Measurements from ENCODE around the gene BRI3. TPM values are rescaled to one million over a fixed set of nuclear protein-coding genes. Genes with fewer than 3 reads are reported as not detected.

Gene BRI3
- total and polyA plus RNA-seq, 2 of the 8 experiments (the other 6 are each of a cell fraction or from before 2014, with no cell fraction given) = 77.5 to 93.4 TPM

DNA sequence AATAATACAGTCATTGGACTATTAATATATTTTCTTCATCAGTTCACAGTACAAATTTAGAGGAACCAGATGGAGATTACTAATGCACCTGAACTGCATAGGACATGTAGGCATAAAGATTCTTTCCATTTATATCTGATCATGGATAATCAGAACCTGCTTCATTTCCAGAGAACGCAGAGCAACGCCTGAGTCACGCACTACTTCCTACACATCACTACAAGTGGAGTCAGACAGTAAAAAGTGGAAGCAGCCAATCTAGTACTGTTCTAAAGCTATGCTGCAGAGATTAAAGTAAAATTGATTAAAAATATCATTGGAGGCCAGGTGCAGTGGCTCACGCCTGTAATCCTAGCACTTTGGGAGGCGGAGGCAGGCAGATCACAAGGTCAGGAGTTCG is 43.3 kb downstream of the BRI3 start:
- Histone ChIP-seq H3K4me1 (replicated peaks in 1 of 4; ENCODE audit: control insufficient read depth in 3 of 4, insufficient read depth in 4 of 4, low read length in 3 of 4) (peaks cover 4 to 17% (median 10%) of the 10 kb centered on the region in 4 experiments), H3K56ac (replicated peaks; ENCODE audit: insufficient read length, low read depth, low read length) (no peak overlapping the region), H3K79me1 (ENCODE audit: low read depth, low read length) (peaks cover 3% of the 10 kb centered on the region), H4K91ac (replicated peaks; ENCODE audit: insufficient read length, low read length) (no peak overlapping the region), H3K4ac (replicated peaks; ENCODE audit: insufficient read length, low read depth, low read length) (no peak overlapping the region), H3K9ac (replicated peaks in 1 of 4; ENCODE audit: extremely low read depth in 1 of 4, low read depth in 3 of 4, low read length in 3 of 4) (no peak overlapping the region), H3K36me3 (ENCODE audit: control insufficient read depth in 2 of 4, insufficient read depth in 4 of 4, low read length in 3 of 4) (no peaks in the 10 kb centered on the region), H2BK12ac (ENCODE audit: low read depth, low read length) (no peak overlapping the region), H3K4me3 (ENCODE audit: extremely low read depth in 1 of 4, insufficient read depth in 2 of 4, low read depth in 3 of 4, low read length in 4 of 4) (no peak overlapping the region), H2BK15ac (ENCODE audit: low read length) (no peak overlapping the region), H3K9me3 (ENCODE audit: insufficient read depth in 2 of 2, low read depth in 1 of 2, low read length in 1 of 2) (no peaks in the 10 kb centered on the region), H3K23me2 (ENCODE audit: low read depth, low read length) (no peaks in the 10 kb centered on the region), H3K4me2 (ENCODE audit: insufficient read depth in 1 of 2, low read depth in 2 of 2, low read length in 2 of 2) (no peak overlapping the region; a peak in 1 of 4 replicates), H3K27me3 (replicated peaks in 1 of 4; ENCODE audit: control insufficient read depth in 3 of 4, extremely low read depth in 1 of 4, insufficient read depth in 3 of 4, low read length in 3 of 4) (no peaks in the 10 kb centered on the region), H3K27ac (ENCODE audit: low read depth, low read length) (no peak overlapping the region), H2AFZ (ENCODE audit: low read length) (no peak overlapping the region), H4K5ac (ENCODE audit: insufficient read length, low read depth, low read length) (no peak overlapping the region), H3K79me2 (ENCODE audit: control insufficient read depth in 1 of 2, insufficient read depth in 2 of 2, low read length in 2 of 2) (peaks cover 0 to 56% of the 10 kb centered on the region in 2 experiments; a peak in 2 of 4 replicates), H4K20me1 (replicated peaks in 1 of 2; ENCODE audit: control insufficient read depth in 1 of 2, insufficient read depth in 2 of 2, low read length in 2 of 2) (peaks cover 4 to 6% of the 10 kb centered on the region in 2 experiments), H4K8ac (ENCODE audit: extremely low read depth, insufficient read depth, low read length) (no peak overlapping the region), H2BK5ac (ENCODE audit: low read depth, low read length) (no peak overlapping the region), H2AK5ac (ENCODE audit: low read depth, low read length) (no peak overlapping the region), H2BK120ac (replicated peaks; ENCODE audit: low read depth, low read length) (no peak overlapping the region), H3K18ac (ENCODE audit: extremely low read depth, low read length) (no peak overlapping the region), H3K14ac (ENCODE audit: insufficient read length) (no peak overlapping the region), H2BK20ac (ENCODE audit: low read length) (no peak overlapping the region), H3K23ac (ENCODE audit: insufficient read length) (no peak overlapping the region)
- no peak for FAIRE-seq
- WGBS, 2 experiments (ENCODE audit: extremely low coverage in 1 of 2, insufficient coverage in 1 of 2, insufficient read length in 1 of 2, insufficient replicate concordance in 2 of 2, low coverage in 1 of 2, low lambda C conversion rate in 2 of 2, missing lambda C conversion rate in 1 of 2) = 92% methylated on average over 6 of the region's 6 CpGs; no CpG with 5 or more reads in 1 of the 2 experiments
- ChIA-PET CTCF (ENCODE audit: partially characterized antibody) (interaction anchor here (0.8 to 6.9 kb wide), 3 partner anchors 15 to 77 kb away, joined by 3 to 48 read pairs (median 3); partner anchors contain the start of gene BAIAP2L1), POLR2A (ENCODE audit: partially characterized antibody) (no interaction called here)
- no peak for DNase-seq (ENCODE audit: low read depth in 1 of 2, low spot score in 2 of 2)
- TF ChIP-seq GABPA (IDR thresholded peaks at IDR 0.05; ENCODE audit: borderline replicate concordance, insufficient read depth, low read length) = no peak
- TF ChIP-seq, protein P1, sequence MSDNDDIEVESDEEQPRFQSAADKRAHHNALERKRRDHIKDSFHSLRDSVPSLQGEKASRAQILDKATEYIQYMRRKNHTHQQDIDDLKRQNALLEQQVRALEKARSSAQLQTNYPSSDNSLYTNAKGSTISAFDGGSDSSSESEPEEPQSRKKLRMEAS (IDR thresholded peaks at IDR 0.05) = no peak
- TF ChIP-seq KDM4A (IDR thresholded peaks at IDR 0.05; ENCODE audit: low read depth, low read length, severe bottlenecking) = no peak
- no peak for TF ChIP-seq CHD1 (IDR thresholded peaks at IDR 0.05; ENCODE audit: low read depth, low read length)
- no peak for TF ChIP-seq BRCA1 (IDR thresholded peaks at IDR 0.05; ENCODE audit: low read depth, low read length)
- TF ChIP-seq ZNF274 (IDR thresholded peaks at IDR 0.05; ENCODE audit: borderline replicate concordance, extremely low read depth, low read length) = no peak
